HK-2 (cell line): Measurements from ENCODE around the gene CTDSPL.
A peak's percentile ranks its signal among the peaks of the same experiment; 100 is the strongest.

ENCODE experiments used
- DNase-seq: peaks from one replicate; pipeline ENCODE4 v3.0.0-alpha.2; 2018; ENCODE audit not compliant: unreplicated experiment

Gene CTDSPL

GRCh38 chr3:37913522-37913921 is 51.8 kb downstream of the CTDSPL start:
- DNase-seq, result no peak

- no peak for DNase-seq
These were observed 55.0 kb downstream of the CTDSPL start for GRCh38 chr3:37916685-37917084.

- DNase-seq, result no peak
These were observed 56.9 kb downstream of the CTDSPL start for GRCh38 chr3:37918627-37919026.

GRCh38 chr3:37920156-37920699 is 58.5 kb downstream of the CTDSPL start:
- DNase-seq, result no peak

- no peak for DNase-seq
These were observed 59.3 kb downstream of the CTDSPL start for GRCh38 chr3:37921025-37921424.

GRCh38 chr3:37922721-37923568 is 61.3 kb downstream of the CTDSPL start:
- DNase-seq, result no peak

GRCh38 chr3:37923569-37924040 is 61.9 kb downstream of the CTDSPL start:
- no peak for DNase-seq

GRCh38 chr3:37924453-37924852 is 62.8 kb downstream of the CTDSPL start:
- no peak for DNase-seq

GRCh38 chr3:37925157-37925556 is 63.5 kb downstream of the CTDSPL start:
- no peak for DNase-seq

GRCh38 chr3:37926611-37927010 is 64.9 kb downstream of the CTDSPL start:
- no peak for DNase-seq

GRCh38 chr3:37930495-37930894 is 68.8 kb downstream of the CTDSPL start:
- no peak for DNase-seq

- DNase-seq, result no peak
These were observed 70.8 kb downstream of the CTDSPL start for GRCh38 chr3:37932505-37932904.

GRCh38 chr3:37934631-37935289 is 73.1 kb downstream of the CTDSPL start:
- DNase-seq, result no peak

- DNase-seq, result no peak
These were observed 73.6 kb downstream of the CTDSPL start for GRCh38 chr3:37935290-37935668.

GRCh38 chr3:37935756-37936666 is 74.3 kb downstream of the CTDSPL start:
- DNase-seq, result peak; percentile 41

- DNase-seq, result no peak
These were observed 75.5 kb downstream of the CTDSPL start for GRCh38 chr3:37937156-37937555.

GRCh38 chr3:37938011-37938410 is 76.3 kb downstream of the CTDSPL start:
- no peak for DNase-seq

- DNase-seq, result no peak
These were observed 78.7 kb downstream of the CTDSPL start for GRCh38 chr3:37940242-37940908.

- DNase-seq, result no peak
These were observed 80.2 kb downstream of the CTDSPL start for GRCh38 chr3:37941608-37942508.

GRCh38 chr3:37942646-37943045 is 81.0 kb downstream of the CTDSPL start:
- no peak for DNase-seq
